HG03439 (cell line): Measurements from ENCODE around the gene ATP8B2.
"Not testable (repeated sequence)": the region's sequence is repeated elsewhere in the genome, so short reads cannot be mapped to it uniquely, and the experiment has no call there.

Source experiments
- ATAC-seq: cut with Tn5 transposase; IDR thresholded peaks from one replicate; pipeline ENCODE4 v1.9.1; 2021; ENCODE audit warnings: mild to moderate bottlenecking, moderate library complexity; ENCODE audit not compliant: unreplicated experiment

The ATP8B2 gene, protein sequence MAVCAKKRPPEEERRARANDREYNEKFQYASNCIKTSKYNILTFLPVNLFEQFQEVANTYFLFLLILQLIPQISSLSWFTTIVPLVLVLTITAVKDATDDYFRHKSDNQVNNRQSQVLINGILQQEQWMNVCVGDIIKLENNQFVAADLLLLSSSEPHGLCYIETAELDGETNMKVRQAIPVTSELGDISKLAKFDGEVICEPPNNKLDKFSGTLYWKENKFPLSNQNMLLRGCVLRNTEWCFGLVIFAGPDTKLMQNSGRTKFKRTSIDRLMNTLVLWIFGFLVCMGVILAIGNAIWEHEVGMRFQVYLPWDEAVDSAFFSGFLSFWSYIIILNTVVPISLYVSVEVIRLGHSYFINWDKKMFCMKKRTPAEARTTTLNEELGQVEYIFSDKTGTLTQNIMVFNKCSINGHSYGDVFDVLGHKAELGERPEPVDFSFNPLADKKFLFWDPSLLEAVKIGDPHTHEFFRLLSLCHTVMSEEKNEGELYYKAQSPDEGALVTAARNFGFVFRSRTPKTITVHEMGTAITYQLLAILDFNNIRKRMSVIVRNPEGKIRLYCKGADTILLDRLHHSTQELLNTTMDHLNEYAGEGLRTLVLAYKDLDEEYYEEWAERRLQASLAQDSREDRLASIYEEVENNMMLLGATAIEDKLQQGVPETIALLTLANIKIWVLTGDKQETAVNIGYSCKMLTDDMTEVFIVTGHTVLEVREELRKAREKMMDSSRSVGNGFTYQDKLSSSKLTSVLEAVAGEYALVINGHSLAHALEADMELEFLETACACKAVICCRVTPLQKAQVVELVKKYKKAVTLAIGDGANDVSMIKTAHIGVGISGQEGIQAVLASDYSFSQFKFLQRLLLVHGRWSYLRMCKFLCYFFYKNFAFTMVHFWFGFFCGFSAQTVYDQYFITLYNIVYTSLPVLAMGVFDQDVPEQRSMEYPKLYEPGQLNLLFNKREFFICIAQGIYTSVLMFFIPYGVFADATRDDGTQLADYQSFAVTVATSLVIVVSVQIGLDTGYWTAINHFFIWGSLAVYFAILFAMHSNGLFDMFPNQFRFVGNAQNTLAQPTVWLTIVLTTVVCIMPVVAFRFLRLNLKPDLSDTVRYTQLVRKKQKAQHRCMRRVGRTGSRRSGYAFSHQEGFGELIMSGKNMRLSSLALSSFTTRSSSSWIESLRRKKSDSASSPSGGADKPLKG

GRCh38 chr1:154324669-154325582 lies at the start of gene ATP8B2:
Gene ATP8B2, plus strand, starts transcription at chr1:154325525. Its CDS starts 2,617 bp downstream, at chr1:154328142.
- ATAC-seq: peak; percentile 74

GRCh38 chr1:154276797-154277196 lies 48.5 kb upstream of the ATP8B2 start:
- no peak for ATAC-seq

DNA sequence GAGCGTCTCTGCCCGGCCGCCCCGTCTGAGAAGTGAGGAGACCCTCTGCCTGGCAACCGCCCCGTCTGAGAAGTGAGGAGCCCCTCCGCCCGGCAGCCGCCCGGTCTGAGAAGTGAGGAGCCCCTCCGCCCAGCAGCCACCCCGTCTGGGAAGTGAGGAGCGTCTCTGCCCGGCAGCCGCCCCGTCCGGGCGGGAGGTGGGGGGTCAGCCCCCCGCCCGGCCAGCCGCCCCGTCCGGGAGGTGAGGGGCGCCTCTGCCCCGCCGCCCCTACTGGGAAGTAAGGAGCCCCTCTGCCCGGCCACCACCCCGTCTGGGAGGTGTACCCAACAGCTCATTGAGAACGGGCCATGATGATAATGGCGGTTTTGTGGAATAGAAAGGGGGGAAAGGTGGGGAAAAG lies 37.7 kb upstream of the ATP8B2 start:
- ATAC-seq: not testable (repeated sequence)

- ATAC-seq: no peak
Observed at GRCh38 chr1:154288661-154289060, 36.7 kb upstream of the ATP8B2 start.

- no peak for ATAC-seq
Observed at GRCh38 chr1:154290921-154291320, 34.4 kb upstream of the ATP8B2 start.

- ATAC-seq: no peak
Observed at GRCh38 chr1:154295408-154296235, 29.7 kb upstream of the ATP8B2 start.

DNA sequence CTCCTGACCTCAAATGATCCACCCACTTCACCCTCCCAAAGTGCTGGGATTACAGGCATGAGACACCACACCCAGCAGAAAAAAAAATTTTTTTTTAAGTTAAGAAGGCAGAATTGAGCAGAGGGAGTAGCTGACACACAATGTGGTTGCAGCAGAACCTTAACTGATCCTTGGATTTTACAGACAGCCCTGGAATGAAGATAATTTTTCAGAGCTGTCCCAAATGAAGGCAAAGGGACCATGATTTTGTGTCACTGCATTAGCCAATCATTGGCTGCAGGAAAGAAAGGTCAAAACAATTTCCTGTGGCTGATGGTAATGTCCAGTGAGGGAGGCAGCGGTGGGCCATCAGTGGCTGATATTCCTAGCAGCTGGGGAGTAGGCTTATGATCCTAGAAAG lies 23.7 kb upstream of the ATP8B2 start:
- no peak for ATAC-seq

DNA sequence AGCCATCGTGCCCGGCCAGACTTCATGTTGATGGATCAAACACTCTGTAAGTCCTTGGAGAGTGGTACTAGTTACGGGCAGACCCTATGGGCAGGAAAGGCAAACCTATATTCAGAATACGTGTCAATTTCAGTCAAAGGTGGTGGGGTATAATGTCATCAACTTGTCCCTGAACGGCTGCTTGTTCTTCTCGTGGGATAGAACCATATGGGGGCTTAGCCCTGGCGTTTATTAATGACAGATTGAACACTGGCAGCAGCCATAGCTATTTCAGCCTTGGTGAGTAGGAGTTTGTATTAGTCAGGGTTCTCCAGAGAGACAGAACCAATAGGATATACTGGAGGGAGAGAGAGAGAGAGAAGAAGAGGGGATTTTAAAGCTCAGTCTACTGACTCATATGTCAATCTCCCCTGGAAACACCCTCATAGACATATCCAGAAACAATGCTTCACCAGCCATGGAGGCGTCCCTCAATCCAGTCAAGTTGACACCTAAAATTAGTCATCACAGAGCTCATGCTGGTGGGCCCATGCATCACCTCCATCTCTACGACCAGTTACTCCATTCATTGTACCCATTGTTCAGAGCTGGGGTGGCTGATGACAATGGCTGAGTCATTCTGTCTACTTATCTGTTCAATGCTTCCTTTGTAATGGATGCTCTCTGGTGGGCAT lies 20.5 kb upstream of the ATP8B2 start:
- peak; percentile 49 for ATAC-seq

- ATAC-seq: no peak
Observed at GRCh38 chr1:154306151-154306550, 19.2 kb upstream of the ATP8B2 start.

- not testable (repeated sequence) for ATAC-seq
Observed at GRCh38 chr1:154307670-154308270, 17.6 kb upstream of the ATP8B2 start.

GRCh38 chr1:154309136-154309535 lies 16.2 kb upstream of the ATP8B2 start:
- not testable (repeated sequence) for ATAC-seq

DNA sequence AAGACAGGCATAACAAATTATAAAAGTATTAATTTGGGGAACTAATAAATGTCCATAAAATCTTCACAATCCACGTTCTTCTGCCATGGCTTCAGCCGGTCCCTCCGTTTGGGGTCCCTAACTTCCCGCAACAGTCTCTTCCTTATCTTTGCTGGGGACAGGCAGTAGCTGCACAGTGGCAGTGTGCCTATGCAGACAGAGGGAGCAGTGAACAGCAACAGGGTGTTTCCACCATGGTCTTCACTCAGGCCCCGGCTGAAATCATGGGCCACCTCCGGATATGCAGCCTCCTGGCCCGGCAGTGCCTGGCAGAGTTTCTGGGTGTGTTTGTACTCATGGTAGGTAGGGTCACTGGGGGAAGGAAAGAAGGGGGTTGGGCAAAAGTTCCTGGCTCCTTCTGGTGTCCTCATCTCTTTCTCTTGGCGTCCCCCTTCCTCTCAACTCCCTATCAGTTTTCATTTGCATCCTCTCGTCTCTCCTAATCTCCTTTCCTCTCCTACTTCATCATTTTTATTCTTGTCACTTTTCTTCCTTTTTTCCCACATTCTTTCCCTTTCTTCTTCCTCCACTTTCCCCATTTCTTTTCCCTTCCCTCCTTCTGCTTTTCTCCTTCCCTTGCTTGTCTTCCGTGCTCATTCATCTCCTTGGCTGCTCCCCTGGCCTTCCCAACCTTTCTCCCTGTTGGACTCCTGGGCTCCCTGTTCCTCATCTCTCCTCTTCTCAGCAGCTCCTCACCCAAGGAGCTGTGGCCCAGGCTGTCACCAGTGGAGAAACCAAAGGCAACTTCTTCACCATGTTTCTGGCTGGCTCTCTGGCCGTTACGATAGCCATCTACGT lies 12.9 kb upstream of the ATP8B2 start:
- not testable (repeated sequence) for ATAC-seq

- no peak for ATAC-seq
Observed at GRCh38 chr1:154313066-154313356, 12.3 kb upstream of the ATP8B2 start.

- not testable (repeated sequence) for ATAC-seq
Observed at GRCh38 chr1:154314226-154314625, 11.1 kb upstream of the ATP8B2 start.

DNA sequence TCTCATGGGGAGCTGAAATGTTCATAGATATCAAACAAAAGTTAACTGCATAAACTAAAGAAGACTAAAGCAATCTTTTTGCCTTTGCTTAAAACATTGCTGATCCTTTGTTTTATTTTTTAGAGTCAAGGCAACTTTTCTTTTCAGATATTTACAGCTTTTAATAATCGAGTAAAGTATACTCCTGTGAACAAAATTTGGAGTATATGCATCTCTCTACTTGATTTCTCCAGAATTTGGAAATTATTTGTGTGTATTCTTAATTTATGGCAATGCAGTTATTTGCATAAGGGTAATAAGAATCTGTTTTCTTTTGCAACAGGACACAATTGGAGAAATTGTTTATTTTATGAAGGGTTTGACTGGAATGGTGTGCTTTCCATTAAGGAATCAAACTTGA lies 8.6 kb upstream of the ATP8B2 start:
- ATAC-seq: no peak

GRCh38 chr1:154318386-154318785 lies 6.9 kb upstream of the ATP8B2 start:
- ATAC-seq: no peak

DNA sequence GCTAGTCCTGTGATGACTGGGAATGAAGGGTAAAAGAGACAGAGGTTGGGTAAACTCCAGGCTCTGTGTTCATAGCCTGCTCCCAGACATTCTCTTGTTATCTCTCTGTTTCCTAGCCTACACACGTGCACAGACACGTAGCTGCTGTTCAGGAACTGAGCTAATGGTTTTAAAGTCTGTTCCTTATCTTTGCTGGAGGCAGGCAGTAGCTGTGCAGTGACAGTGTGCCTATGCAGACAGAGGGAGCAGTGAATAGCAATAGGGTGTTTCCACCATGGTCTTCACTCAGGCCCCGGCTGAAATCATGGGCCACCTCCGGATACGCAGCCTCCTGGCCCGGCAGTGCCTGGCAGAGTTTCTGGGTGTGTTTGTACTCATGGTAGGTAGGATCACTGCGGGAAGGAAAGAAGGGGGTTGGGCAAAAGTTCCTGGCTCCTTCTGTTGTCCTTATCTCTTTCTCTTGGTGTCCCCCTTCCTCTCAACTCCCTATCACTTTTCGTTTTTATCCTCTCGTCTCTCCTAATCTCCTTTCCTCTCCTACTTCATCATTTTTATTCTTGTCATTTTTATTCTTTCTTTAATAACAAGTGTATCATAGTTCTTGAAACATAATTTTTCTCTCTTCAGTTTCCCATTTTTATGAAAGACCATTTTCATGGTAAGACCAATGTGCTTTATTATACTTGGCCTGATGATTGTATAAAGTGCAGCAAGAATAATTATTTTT lies 4.3 kb upstream of the ATP8B2 start, which contains the start of gene AQP10:
TSS of gene AQP10 (plus strand) at position 212 of the 727 bp plus-strand sequence. CDS start at position 275, 63 bp downstream.
- ATAC-seq: no peak
